ENCODE data around the gene TMEM145.

GRCh38 chr19:42279155-42279901 is 33.8 kb upstream of the TMEM145 start:
- TF ChIP-seq, protein P1, sequence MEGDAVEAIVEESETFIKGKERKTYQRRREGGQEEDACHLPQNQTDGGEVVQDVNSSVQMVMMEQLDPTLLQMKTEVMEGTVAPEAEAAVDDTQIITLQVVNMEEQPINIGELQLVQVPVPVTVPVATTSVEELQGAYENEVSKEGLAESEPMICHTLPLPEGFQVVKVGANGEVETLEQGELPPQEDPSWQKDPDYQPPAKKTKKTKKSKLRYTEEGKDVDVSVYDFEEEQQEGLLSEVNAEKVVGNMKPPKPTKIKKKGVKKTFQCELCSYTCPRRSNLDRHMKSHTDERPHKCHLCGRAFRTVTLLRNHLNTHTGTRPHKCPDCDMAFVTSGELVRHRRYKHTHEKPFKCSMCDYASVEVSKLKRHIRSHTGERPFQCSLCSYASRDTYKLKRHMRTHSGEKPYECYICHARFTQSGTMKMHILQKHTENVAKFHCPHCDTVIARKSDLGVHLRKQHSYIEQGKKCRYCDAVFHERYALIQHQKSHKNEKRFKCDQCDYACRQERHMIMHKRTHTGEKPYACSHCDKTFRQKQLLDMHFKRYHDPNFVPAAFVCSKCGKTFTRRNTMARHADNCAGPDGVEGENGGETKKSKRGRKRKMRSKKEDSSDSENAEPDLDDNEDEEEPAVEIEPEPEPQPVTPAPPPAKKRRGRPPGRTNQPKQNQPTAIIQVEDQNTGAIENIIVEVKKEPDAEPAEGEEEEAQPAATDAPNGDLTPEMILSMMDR (conservative IDR thresholded peaks at IDR 0.05; ENCODE audit: low read length) = no peak
- TF ChIP-seq EZH2phosphoT487 (IDR thresholded peaks at IDR 0.05; ENCODE audit: borderline replicate concordance) = no peak

All from Loucy (cell line).